Measurements from ENCODE around the gene CYP2U1.
"Not testable (repeated sequence)": the region's sequence is repeated elsewhere in the genome, so short reads cannot be mapped to it uniquely, and the experiment has no call there.

The CYP2U1 gene

GRCh38 chr4:107930821-107931774, at the start of gene CYP2U1:
TSS of gene CYP2U1 (plus strand) at chr4:107931549. CDS start at chr4:107931644, 95 bp downstream.
- peak; percentile 86 for DNase-seq (ENCODE audit: low spot score)

GRCh38 chr4:107885865-107886264, 45.5 kb upstream of the CYP2U1 start:
- DNase-seq (ENCODE audit: low spot score), result no peak

GRCh38 chr4:107888237-107888636, 43.1 kb upstream of the CYP2U1 start:
- DNase-seq (ENCODE audit: low spot score), result no peak

GRCh38 chr4:107890779-107891178, 40.6 kb upstream of the CYP2U1 start:
- DNase-seq (ENCODE audit: low spot score), result no peak

GRCh38 chr4:107891299-107891698, 40.0 kb upstream of the CYP2U1 start:
- DNase-seq (ENCODE audit: low spot score), result no peak

- no peak for DNase-seq (ENCODE audit: low spot score)
These were observed 37.9 kb upstream of the CYP2U1 start for GRCh38 chr4:107893171-107894137.

GRCh38 chr4:107894138-107894603, 37.2 kb upstream of the CYP2U1 start:
- DNase-seq (ENCODE audit: low spot score), result no peak

GRCh38 chr4:107896158-107896645, 35.1 kb upstream of the CYP2U1 start:
- peak; percentile 53 for DNase-seq (ENCODE audit: low spot score)

- no peak for DNase-seq (ENCODE audit: low spot score)
These were observed 34.7 kb upstream of the CYP2U1 start for GRCh38 chr4:107896646-107897045.

- no peak for DNase-seq (ENCODE audit: low spot score)
These were observed 33.5 kb upstream of the CYP2U1 start for GRCh38 chr4:107897823-107898222.

GRCh38 chr4:107900067-107900466, 31.3 kb upstream of the CYP2U1 start:
- DNase-seq (ENCODE audit: low spot score), result no peak

- DNase-seq (ENCODE audit: low spot score), result no peak
These were observed 30.8 kb upstream of the CYP2U1 start for GRCh38 chr4:107900508-107900907.

- DNase-seq (ENCODE audit: low spot score), result no peak
These were observed 30.0 kb upstream of the CYP2U1 start for GRCh38 chr4:107901213-107901934.

GRCh38 chr4:107902715-107903114, 28.6 kb upstream of the CYP2U1 start:
- DNase-seq (ENCODE audit: low spot score), result no peak

- not testable (repeated sequence) for DNase-seq (ENCODE audit: low spot score)
These were observed 26.3 kb upstream of the CYP2U1 start for GRCh38 chr4:107905082-107905481.

- DNase-seq (ENCODE audit: low spot score), result no peak
These were observed 24.8 kb upstream of the CYP2U1 start for GRCh38 chr4:107906458-107907100.

GRCh38 chr4:107908377-107908776, 23.0 kb upstream of the CYP2U1 start:
- no peak for DNase-seq (ENCODE audit: low spot score)

GRCh38 chr4:107913283-107913899, 18.0 kb upstream of the CYP2U1 start:
- peak; percentile 13 for DNase-seq (ENCODE audit: low spot score)

GRCh38 chr4:107915220-107915619, 16.1 kb upstream of the CYP2U1 start:
- no peak for DNase-seq (ENCODE audit: low spot score)

GRCh38 chr4:107916623-107917022, 14.7 kb upstream of the CYP2U1 start:
- no peak for DNase-seq (ENCODE audit: low spot score)

GRCh38 chr4:107917500-107917899, 13.8 kb upstream of the CYP2U1 start:
- DNase-seq (ENCODE audit: low spot score), result no peak

All from hepatic stellate cell (primary cell).